ENCODE measurements around the gene FBXL19.

The FBXL19 gene

DNA sequence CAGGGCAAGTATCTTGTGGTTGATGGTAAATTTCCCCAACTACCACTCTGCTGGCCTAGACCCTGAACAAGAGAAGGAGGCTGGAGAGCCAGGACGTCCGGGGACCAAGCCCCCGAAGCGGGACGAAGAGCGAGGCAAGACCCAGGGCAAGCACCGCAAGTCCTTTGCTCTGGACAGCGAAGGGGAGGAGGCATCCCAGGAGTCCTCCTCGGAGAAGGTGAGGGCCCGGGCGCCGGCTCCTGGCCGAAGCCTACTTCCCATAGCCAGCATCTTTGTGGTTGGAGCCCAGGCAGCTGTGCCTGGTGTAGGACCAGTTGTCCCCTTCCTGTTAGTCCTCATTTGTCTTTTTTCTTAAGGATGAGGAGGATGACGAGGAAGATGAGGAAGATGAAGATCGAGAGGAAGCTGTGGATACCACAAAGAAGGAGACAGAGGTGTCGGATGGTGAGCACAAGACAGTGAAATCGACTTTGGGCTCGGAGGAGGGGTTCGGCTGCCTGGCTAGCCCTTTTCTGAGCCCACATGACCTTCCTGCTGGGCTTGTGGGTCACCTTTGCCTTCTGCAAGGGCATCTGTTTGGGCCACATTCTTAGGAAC, 46.0 kb downstream of the FBXL19 start:
- no peak for DNase-seq

DNA sequence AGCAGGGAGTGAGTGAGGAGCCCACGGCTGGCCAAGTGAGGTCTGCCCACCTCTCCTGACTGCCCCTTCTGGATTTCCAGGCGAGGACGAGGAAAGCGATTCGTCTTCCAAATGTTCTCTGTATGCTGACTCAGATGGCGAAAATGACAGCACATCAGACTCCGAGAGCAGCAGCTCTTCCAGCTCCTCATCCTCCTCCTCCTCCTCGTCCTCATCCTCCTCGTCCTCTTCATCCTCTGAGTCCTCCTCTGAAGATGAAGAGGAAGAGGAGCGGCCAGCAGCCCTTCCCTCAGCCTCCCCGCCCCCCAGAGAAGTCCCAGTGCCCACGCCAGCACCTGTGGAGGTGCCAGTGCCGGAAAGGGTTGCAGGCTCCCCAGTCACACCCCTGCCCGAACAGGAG, 47.9 kb downstream of the FBXL19 start:
- DNase-seq: no peak

DNA sequence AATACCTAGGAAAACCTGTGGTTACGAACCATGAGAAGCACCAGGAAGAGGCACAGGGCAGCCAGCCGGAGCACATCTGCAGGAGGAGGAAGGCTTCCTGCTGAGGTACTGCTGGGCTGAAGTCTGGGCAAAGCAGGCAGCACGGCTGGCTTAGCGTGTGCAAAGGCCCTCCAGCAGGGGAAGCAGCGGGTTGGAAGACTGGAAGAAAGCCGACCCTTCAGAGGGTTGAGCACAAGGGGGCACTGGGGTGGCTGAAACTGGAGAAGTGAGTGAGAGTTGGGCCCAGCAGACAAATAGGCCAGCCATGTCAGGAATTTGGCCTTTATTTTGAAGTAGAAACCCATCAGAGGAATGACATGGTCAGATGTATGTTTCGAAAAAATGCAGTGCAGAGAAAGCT, 49.5 kb downstream of the FBXL19 start:
- DNase-seq: no peak

DNA sequence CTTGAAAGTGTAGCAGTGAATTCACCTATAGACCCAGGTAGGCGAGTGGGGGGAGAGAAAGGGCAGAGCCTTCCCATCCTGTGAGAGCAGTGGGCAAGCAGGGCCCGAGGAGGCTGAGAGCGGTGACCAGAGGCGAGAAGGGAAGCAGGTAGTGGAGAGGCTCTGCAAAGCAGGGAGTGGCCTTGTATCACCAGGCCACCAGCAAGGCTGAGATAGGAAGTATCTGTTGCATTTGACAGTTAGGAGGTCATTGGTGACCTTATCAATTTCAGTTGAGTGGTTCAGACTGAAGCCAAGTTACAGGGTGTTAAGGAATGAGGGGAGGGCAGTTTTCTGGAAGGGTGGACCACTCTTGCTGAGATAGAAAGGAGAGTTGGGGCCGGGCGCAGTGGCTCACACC, 51.0 kb downstream of the FBXL19 start:
- no peak for DNase-seq

DNA sequence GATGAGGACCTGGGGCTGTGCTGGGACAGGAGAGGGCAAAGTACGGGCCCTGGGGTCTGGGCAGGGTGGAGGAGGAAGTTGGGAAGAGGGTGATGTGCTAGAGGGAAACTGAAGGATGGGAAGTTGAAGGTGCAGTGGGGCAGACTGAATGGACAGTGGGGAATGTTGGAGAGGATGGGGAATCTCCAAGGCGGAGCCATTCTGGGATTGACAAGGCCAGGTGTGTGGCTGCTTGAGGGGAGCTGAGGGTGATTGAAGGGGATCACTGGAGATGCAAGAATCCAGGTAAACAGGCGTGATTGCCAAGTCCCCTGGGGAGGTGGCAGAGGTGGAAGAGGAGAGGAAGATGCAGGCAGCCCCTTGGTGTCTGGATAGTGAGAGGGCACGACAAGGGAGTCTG, 53.1 kb downstream of the FBXL19 start:
- no peak for DNase-seq

DNA sequence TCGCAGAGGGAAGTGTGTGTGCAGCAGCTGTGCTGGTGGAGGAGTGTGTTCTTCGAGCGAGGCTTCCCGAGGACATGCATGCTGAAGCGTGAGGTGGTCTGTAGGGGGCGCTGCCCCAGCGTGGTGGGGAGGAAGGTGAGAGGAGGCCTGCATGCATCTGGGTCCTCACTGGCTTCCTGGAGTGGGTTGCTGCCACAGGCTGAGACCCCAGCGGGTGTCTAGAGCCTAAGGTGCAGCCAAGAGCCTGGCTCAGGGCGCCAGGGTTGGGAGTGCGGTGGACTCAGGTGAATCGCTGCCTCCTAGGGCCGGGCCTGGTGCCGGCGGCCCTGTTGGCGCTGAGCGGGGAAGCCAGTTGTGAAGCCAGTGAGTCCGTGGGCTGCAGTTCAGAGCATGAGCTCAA, 54.1 kb downstream of the FBXL19 start:
- DNase-seq: no peak

DNA sequence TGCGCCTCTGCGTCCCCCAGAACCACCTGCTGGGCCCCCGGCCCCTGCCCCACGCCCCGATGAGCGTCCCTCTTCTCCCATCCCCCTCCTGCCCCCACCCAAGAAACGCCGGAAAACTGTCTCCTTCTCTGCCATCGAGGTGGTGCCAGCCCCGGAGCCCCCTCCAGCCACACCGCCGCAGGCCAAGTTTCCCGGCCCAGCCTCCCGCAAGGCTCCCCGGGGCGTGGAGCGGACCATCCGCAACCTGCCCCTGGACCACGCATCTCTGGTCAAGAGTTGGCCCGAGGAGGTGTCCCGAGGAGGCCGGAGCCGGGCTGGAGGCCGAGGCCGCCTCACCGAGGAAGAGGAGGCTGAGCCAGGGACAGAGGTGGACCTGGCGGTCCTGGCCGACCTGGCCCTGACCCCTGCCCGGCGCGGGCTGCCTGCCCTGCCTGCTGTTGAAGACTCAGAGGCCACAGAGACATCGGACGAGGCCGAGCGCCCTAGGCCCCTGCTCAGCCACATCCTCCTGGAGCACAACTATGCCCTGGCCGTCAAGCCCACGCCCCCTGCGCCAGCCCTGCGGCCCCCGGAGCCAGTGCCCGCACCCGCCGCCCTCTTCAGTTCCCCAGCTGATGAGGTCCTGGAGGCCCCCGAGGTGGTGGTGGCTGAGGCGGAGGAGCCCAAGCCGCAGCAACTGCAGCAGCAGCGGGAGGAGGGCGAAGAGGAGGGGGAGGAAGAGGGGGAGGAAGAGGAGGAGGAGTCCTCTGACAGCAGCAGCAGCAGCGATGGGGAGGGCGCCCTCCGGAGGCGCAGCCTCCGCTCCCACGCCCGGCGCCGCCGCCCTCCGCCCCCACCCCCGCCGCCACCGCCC, 56.0 kb downstream of the FBXL19 start:
- DNase-seq: no peak

DNA sequence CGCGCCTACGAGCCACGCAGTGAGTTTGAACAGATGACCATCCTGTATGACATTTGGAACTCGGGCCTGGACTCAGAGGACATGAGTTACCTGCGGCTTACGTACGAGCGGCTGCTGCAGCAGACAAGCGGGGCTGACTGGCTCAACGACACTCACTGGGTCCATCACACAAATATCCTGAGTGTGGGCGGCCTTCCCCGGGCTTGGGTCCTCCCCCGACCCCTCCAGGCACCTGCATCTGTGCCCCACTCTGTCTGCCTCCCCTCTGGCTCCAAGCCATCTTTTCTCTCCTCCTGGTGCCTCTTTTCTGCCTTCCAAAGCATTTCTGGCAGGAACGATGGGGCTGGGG, 56.6 kb downstream of the FBXL19 start:
- DNase-seq: no peak

DNA sequence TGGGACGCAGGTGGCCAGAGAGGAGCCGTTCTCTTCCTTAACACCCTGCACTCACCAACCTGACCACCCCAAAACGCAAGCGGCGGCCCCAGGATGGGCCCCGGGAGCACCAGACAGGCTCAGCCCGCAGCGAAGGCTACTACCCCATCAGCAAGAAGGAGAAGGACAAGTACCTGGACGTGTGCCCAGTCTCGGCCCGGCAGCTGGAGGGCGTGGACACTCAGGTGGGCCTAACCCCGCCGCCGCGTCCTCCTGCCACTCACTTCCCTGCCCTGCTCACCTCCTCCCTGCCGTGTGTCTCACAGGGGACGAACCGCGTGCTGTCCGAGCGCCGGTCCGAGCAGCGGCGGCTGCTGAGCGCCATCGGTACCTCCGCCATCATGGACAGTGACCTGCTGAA, 57.1 kb downstream of the FBXL19 start:
- DNase-seq: no peak

DNA sequence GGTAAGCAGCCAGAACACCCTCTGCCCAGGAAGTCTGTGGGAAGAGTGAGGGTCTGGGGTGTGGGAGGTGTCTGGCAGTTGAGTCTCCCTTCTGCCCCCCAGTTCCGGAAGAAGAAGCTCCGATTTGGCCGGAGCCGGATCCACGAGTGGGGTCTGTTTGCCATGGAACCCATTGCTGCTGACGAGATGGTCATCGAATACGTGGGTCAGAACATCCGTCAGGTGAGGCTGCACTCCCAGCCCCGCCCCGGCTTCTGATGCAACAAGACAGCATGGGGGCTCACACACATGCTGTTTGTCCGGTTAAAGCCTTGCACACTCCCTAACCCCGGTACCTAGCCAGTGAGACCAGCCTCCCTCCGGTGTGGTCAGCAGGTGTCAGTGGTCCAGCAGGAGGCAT, 57.6 kb downstream of the FBXL19 start:
- DNase-seq: no peak

DNA sequence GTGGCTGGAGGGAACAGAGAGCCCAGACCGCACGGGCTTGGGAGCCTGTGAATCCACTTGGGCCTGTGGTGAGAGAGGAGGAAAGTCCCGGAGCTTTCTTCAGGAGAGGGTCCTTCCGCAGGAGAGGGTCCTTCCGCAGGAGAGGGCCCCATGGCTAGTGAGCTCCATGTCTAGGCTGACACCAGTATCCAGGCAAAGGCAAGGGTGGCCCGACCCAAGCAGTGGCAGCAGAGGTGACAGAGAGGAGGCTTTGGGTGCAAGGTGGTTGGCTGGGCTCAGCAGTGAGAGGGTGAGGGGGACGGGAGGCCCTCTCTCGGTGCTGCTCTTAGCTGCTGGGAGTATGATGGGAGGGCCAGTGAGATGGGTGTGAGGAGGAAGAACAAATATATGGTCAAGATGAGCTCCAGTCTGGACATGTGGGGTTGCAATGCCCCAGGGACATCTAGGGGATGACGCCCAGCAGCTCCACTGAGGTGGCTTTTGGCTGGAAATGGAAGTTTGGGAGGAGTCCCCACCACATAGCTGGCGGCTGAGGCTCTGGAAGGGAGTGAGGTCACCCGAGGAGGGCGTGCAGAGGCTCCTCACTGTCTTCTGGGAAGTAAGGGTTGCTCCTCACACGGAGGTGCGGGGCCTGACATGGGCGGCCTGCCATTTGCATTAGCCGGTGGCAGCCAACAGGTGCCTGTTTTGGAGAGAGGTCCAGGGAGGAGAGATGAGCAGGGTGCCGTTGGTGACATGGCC, 59.3 kb downstream of the FBXL19 start:
- DNase-seq: no peak

DNA sequence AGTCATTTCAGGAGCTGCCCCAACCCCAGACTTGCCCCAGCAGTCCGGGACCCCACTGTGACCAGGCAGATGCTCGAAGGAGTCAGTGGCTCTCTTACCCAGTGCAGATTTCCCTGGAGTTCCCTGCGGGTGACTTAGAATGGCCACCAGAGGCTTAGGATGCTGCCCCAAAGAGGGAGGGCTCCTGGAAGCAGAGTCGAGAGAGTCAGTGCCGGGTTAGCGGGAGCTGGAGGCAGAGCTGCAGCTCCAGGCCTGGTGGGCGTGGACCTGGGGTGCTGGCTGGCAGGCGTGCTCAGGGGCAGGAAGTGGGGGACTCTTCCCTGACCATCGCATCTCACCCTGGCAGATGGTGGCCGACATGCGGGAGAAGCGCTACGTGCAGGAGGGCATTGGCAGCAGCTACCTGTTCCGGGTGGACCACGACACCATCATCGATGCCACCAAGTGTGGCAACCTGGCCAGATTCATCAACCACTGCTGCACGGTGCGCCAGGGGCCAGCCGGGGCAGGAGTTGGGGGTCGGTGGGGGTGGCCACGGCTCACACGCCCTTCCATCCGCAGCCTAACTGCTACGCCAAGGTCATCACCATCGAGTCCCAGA, 60.0 kb downstream of the FBXL19 start:
- no peak for DNase-seq

DNA sequence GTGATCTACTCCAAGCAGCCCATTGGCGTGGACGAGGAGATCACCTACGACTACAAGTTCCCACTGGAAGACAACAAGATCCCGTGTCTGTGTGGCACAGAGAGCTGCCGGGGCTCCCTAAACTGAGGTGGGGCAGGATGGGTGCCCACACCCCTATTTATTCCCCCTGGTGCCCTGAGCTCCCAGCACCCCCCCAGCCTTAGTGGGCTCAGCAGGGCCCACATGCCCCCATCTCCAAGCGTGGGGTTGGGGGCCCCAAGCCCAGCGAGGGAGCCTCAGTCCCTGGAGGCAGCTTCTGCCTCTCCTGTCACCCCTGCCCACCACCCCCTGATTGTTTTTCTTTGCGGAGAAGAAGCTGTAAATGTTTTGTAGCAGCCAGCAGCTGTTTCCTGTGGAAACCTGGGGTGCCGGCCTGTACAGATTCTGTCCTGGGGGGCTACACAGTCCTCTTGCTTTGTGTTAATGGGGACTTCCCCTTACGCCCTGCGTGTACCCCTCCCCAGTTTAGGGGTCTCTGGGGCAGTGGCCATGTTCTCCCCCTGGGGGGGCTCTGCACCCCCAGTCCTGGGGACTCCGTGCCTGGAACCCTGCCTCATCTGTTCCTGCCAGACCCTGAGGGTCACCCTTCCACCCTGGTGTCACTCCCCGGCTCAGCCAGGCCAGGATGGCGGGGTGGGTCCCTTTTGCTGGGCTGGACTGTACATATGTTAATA, 60.7 kb downstream of the FBXL19 start:
- no peak for DNase-seq

DNA sequence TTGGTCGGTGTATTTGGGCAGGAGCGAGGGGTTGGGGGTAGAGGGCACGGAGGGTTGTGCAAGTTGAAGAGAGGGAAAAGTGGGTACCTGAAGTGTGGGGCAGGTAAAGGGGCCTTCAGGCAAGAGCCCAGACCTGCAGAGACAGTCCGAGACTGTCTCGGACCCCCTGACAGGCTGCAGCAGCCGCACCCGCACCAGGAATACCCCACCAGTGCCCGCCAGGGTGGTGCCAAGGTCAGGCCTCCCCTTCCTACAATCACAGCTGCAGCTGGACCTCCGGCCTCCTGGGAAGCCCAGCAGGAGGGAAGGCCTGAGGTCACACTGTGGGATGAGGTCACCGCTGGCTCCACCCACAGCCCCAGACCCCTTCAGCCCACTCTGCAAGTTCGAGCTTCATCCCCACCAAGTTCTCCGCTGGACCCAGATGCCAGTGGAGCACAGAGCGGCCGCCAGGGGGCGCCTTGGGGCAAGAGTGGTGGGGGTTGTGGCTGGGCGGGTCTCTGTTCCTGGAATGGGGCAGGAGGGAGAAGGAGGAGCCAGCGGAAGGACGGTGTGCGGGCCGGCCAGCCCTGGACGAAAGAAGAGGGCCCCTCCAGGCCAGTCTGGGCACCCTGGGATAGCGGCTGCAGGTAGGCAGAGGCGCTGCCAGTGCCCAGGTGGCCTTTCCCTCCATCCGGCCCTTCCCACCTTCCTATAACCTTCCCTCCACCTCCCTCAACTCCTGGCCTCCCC, 61.5 kb downstream of the FBXL19 start, which contains the start of gene HSD3B7:
TSS of gene HSD3B7 (plus strand) at position 539 of the 732 bp plus-strand sequence. CDS start 452 bp downstream, outside the sequence.
- DNase-seq: peak; percentile 93

DNA sequence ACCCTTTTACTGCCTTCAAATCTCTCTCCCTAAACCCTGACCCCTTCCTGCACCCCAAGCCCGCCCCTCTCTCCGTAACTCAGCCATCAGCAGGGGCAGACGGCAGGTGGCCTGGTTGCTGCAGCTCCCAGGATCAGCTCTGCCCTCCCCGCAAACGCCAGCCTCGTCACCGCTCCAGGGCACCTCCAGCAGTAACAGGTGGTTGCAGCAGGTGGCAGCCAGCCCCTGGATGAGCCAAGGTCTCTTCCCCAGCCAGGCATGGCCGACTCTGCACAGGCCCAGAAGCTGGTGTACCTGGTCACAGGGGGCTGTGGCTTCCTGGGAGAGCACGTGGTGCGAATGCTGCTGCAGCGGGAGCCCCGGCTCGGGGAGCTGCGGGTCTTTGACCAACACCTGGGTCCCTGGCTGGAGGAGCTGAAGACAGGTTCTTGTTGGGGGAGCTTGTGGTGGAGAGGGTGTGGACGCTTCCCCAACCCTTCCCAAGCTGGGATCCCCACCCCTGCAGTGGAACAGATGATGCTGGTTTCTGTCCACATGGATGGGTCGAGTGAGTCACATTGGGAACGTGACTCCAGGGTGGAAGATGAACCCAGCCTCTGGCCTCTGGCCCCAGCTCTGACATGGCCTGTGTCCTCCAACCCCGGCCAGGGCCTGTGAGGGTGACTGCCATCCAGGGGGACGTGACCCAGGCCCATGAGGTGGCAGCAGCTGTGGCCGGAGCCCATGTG, 62.2 kb downstream of the FBXL19 start:
- DNase-seq: no peak

DNA sequence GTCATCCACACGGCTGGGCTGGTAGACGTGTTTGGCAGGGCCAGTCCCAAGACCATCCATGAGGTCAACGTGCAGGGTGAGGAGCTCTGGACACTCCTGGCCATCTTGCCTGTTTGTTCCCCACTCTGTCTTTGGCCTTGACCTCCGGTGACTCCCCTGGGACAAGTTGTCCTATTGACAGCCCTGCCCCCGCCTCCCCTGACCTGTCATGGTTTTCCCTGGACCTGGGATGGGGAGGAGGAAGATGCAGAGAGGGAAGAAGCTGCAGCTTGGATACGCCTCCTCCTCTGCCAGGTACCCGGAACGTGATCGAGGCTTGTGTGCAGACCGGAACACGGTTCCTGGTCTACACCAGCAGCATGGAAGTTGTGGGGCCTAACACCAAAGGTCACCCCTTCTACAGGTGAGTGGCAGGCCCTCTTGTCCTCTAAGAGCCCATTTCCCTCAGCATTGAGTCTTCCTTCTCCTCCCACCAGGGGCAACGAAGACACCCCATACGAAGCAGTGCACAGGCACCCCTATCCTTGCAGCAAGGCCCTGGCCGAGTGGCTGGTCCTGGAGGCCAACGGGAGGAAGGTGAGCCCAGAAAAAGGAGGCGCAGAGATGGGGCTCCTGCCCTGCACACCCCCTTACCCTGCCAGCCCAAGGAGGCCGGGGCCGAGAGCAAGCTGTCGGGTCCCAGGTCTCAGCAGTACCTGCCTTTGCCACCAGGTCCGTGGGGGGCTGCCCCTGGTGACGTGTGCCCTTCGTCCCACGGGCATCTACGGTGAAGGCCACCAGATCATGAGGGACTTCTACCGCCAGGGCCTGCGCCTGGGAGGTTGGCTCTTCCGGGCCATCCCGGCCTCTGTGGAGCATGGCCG, 63.0 kb downstream of the FBXL19 start:
- DNase-seq: no peak

DNA sequence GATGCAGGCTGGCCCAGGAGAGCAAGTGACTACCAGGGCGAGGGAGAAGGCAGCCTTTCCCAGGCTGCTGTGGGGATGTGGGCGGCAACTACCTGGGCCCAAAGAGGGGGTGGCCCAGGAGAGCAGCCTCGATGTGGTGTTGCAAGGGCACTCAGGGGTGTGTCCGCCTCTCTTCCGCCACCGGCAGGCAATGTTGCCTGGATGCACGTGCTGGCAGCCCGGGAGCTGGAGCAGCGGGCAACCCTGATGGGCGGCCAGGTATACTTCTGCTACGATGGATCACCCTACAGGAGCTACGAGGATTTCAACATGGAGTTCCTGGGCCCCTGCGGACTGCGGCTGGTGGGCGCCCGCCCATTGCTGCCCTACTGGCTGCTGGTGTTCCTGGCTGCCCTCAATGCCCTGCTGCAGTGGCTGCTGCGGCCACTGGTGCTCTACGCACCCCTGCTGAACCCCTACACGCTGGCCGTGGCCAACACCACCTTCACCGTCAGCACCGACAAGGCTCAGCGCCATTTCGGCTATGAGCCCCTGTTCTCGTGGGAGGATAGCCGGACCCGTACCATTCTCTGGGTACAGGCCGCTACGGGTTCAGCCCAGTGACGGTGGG, 64.3 kb downstream of the FBXL19 start:
- DNase-seq: no peak

DNA sequence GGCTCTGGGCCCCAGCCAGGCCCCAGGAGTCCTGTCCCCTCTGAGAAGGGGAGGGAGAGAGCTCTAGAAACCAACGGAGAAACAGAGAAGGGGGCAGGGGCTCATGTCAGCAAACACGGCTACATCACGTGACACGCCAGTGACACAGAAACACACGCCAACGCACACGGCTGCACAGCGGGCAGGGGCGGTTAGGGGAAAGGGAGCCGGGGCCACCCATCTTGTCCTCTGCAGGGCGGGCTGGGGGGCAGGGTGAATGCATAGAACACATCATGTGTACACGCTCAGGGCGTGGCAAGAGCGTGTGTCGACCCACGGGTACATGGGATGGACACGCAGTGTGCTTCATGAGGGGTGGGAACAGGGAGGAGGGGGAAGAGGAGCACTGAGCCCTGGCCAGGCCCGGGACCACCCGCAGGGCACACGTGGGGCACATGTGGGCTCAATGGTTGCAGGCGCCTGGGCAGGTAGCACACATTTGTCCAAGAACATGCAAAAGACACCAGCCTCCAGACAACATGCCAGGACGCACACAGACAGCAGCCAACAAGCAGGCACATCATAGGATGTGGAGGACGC, 66.2 kb downstream of the FBXL19 start:
- DNase-seq: no peak

DNA sequence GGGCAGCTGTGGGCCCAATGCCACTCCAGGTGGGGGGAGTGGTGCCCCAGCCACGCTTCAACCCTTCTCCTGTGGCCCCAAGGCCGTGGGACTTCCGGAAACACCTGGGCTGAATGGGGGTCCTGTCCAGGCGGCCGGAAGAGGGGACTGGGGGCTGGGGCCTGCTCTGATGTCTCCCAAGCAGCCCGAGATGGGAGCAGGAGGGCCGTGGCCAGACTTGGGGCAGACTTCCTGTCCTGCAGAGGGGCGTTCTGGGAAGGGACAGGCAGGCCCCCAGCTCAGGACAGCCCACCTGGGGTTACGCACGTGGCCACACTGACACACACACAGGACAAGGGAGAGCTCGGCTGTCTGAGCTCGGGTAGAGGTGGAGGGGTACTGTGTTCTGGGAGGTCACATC, 66.7 kb downstream of the FBXL19 start:
- DNase-seq: no peak

DNA sequence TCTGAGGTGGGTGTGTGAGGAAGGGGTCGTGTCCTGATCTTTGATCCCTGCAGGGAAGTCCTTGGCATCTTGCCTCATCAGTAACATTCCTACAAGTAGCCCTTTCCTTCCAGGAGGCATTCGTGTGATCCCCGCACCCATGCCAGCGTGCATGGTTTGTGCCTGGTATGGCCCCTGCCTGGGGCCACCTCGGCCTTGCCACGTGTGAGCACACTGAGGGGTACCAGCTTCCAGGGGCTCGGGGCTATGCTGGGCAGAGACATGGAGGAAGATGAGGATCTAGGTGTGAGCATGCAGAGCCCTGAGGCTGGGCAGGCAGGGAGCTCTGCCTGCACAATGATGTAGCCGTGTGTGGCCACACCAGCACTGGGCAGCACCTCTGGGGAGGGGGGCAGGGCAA, 67.7 kb downstream of the FBXL19 start:
- no peak for DNase-seq
